Activated B cell treated with CpG ODN at 0.5 μM for 24 hours (primary cell): ENCODE data around the gene BCHE. TPM values are rescaled to one million over a fixed set of nuclear protein-coding genes. Genes with fewer than 3 reads are reported as not detected.

Source experiments
- ATAC-seq: fragments of 200-7000 bp; cut with Tn5 transposase; one replicate; pipeline ENCODE4 v1.10.0; 2021; ENCODE audit warnings: low read depth, mild to moderate bottlenecking, moderate library complexity
- CTCF ChIA-PET: fragments of 350-600 bp; sonication (Branson Sonifier 250); formaldehyde crosslinking; loops from one replicate; lab custom pipeline; 2021; ENCODE audit warnings: antibody characterized with exemption; lab: Charles Lee
- POLR2A ChIA-PET: fragments of 350-600 bp; sonication (Branson Sonifier 250); formaldehyde crosslinking; loops from one replicate; lab custom pipeline; 2021; ENCODE audit warnings: antibody characterized with exemption; lab: Charles Lee
- DNase-seq: peaks from one replicate; pipeline ENCODE4 v3.0.0; 2022
- H3K27ac Mint-ChIP-seq: one replicate; pipeline ENCODE4 v1.8.0; 2020; ENCODE audit warnings: mixed read lengths
- H3K27me3 Mint-ChIP-seq: one replicate; pipeline ENCODE4 v1.8.0; 2021; ENCODE audit warnings: mixed read lengths
- H3K36me3 Mint-ChIP-seq: one replicate; pipeline ENCODE4 v1.8.0; 2021; ENCODE audit warnings: low read depth, mixed read lengths
- H3K4me1 Mint-ChIP-seq: one replicate; pipeline ENCODE4 v1.8.0; 2021; ENCODE audit warnings: mixed read lengths
- H3K4me3 Mint-ChIP-seq: one replicate; pipeline ENCODE4 v1.8.0; 2020; ENCODE audit warnings: mild to moderate bottlenecking, mixed read lengths
- H3K9me3 Mint-ChIP-seq: one replicate; pipeline ENCODE4 v1.8.0; 2020; ENCODE audit warnings: mixed read lengths
- CTCF ChIP-seq: fragments of 200-600 bp; IDR thresholded peaks from one replicate; pipeline ENCODE4 v1.8.0; 2022; ENCODE audit warnings: antibody characterized with exemption, mild to moderate bottlenecking
- intact Hi-C: fragments of 100-400 bp; cut with micrococcal nuclease; formaldehyde crosslinking; loops from one replicate; pipeline ENCODE4 v1.15.1; 2024
- total RNA-seq: library from RNA; stranded (reverse); gene quantifications from 2 replicates; pipeline ENCODE4 v1.2.3, GENCODE V29; 2022

The BCHE gene
- total RNA-seq, 1 donor from 2014 or later = not detected

GRCh38 chr3:165837801-165838200, 578 bp upstream of the BCHE start:
- POLR2A ChIA-PET = no interaction called here
- H3K4me1 Mint-ChIP-seq = no peaks in the 10 kb centered on the region
- H3K9me3 Mint-ChIP-seq = no peaks in the 10 kb centered on the region
- intact Hi-C loops = no loop called here
- TF ChIP-seq CTCF = no peak
- CTCF ChIA-PET = no interaction called here
- no peaks in the 10 kb centered on the region for H3K36me3 Mint-ChIP-seq
- ATAC-seq = no peak
- H3K27me3 Mint-ChIP-seq = no peaks in the 10 kb centered on the region
- no peak overlapping the region for H3K4me3 Mint-ChIP-seq
- H3K27ac Mint-ChIP-seq = no peak overlapping the region
- no peak for DNase-seq

GRCh38 chr3:165835431-165835830, 1.8 kb downstream of the BCHE start:
- POLR2A ChIA-PET = no interaction called here
- DNase-seq = no peak
- H3K4me3 Mint-ChIP-seq = no peak overlapping the region
- H3K4me1 Mint-ChIP-seq = no peaks in the 10 kb centered on the region
- no peak for TF ChIP-seq CTCF
- ATAC-seq = no peak
- H3K27ac Mint-ChIP-seq = no peak overlapping the region
- CTCF ChIA-PET = no interaction called here
- no peaks in the 10 kb centered on the region for H3K9me3 Mint-ChIP-seq
- H3K27me3 Mint-ChIP-seq = no peaks in the 10 kb centered on the region
- intact Hi-C loops = no loop called here
- no peaks in the 10 kb centered on the region for H3K36me3 Mint-ChIP-seq

GRCh38 chr3:165830746-165831145, 6.5 kb downstream of the BCHE start:
- Mint-ChIP-seq H3K4me1 (no peaks in the 10 kb centered on the region), H3K36me3 (no peaks in the 10 kb centered on the region), H3K27me3 (no peaks in the 10 kb centered on the region), H3K9me3 (no peaks in the 10 kb centered on the region), H3K27ac (no peak overlapping the region), H3K4me3 (no peak overlapping the region)
- intact Hi-C loops = no loop called here
- CTCF ChIA-PET = no interaction called here
- DNase-seq (no peak), ATAC-seq (no peak)
- no peak for TF ChIP-seq CTCF
- POLR2A ChIA-PET = no interaction called here

- ChIA-PET POLR2A (no interaction called here), CTCF (no interaction called here)
- TF ChIP-seq CTCF = no peak
- ATAC-seq (no peak), DNase-seq (no peak)
- no peaks in the 10 kb centered on the region for H3K9me3 Mint-ChIP-seq
- no peaks in the 10 kb centered on the region for H3K36me3 Mint-ChIP-seq
- no peak overlapping the region for H3K27ac Mint-ChIP-seq
- H3K4me1 Mint-ChIP-seq = no peaks in the 10 kb centered on the region
- intact Hi-C loops = no loop called here
- H3K27me3 Mint-ChIP-seq = no peaks in the 10 kb centered on the region
- H3K4me3 Mint-ChIP-seq = no peak overlapping the region
Measured at GRCh38 chr3:165827883-165828282, 9.3 kb downstream of the BCHE start.

- ChIA-PET POLR2A (no interaction called here), CTCF (no interaction called here)
- no peaks in the 10 kb centered on the region for H3K4me1 Mint-ChIP-seq
- no peaks in the 10 kb centered on the region for H3K27me3 Mint-ChIP-seq
- intact Hi-C loops = no loop called here
- H3K27ac Mint-ChIP-seq = no peak overlapping the region
- no peaks in the 10 kb centered on the region for H3K9me3 Mint-ChIP-seq
- TF ChIP-seq CTCF = no peak
- H3K36me3 Mint-ChIP-seq = no peaks in the 10 kb centered on the region
- ATAC-seq (no peak), DNase-seq (no peak)
- H3K4me3 Mint-ChIP-seq = no peak overlapping the region
Measured at GRCh38 chr3:165827233-165827632, 10.0 kb downstream of the BCHE start.
